Measurements from ENCODE around the gene TGFBR2. TPM values are rescaled to one million over a fixed set of nuclear protein-coding genes. Genes with fewer than 3 reads are reported as not detected.

Gene TGFBR2
- polyA plus RNA-seq, 4 donors: 6.0 to 77.5 (median 31.9) TPM

- no peaks in the 10 kb centered on the region for H3K27me3 ChIP-seq (ENCODE audit: control insufficient read depth in 3 of 3, insufficient read depth in 3 of 3, low read length in 3 of 3)
- H3K4me3 ChIP-seq (ENCODE audit: low read depth in 1 of 3, low read length in 3 of 3): no peak overlapping the region
- H3K9me3 ChIP-seq (ENCODE audit: control insufficient read depth in 2 of 2, insufficient read depth in 1 of 2, low read depth in 1 of 2, low read length in 1 of 2): no peaks in the 10 kb centered on the region
- 78 to 93% (median 83%) methylated on average over 4 of the region's 4 CpGs for WGBS, 3 donors
- H3K36me3 ChIP-seq (ENCODE audit: control insufficient read depth in 3 of 3, insufficient read depth in 2 of 3, low read depth in 1 of 3, low read length in 3 of 3): peaks cover 19 to 43% (median 23%) of the 10 kb centered on the region in 3 donors
- peaks cover 0 to 2% (median 0%) of the 10 kb centered on the region in 3 donors for H3K4me1 ChIP-seq (ENCODE audit: control insufficient read depth in 3 of 3, insufficient read depth in 2 of 3, low read depth in 1 of 3, low read length in 2 of 3)
- no peak overlapping the region for H3K27ac ChIP-seq (ENCODE audit: low read depth in 1 of 3, low read length in 2 of 3)
- DNase-seq (no peak), FAIRE-seq (no peak)
Measured at GRCh38 chr3:30676424-30677346, 70.3 kb downstream of the TGFBR2 start.

- no peak overlapping the region for H3K4me3 ChIP-seq (ENCODE audit: low read depth in 1 of 3, low read length in 3 of 3)
- H3K27me3 ChIP-seq (ENCODE audit: control insufficient read depth in 3 of 3, insufficient read depth in 3 of 3, low read length in 3 of 3): no peaks in the 10 kb centered on the region
- FAIRE-seq (no peak), DNase-seq (no peak)
- H3K9me3 ChIP-seq (ENCODE audit: control insufficient read depth in 2 of 2, insufficient read depth in 1 of 2, low read depth in 1 of 2, low read length in 1 of 2): no peaks in the 10 kb centered on the region
- peaks cover 0 to 1% (median 0%) of the 10 kb centered on the region in 3 donors for H3K4me1 ChIP-seq (ENCODE audit: control insufficient read depth in 3 of 3, insufficient read depth in 2 of 3, low read depth in 1 of 3, low read length in 2 of 3)
- peaks cover 17 to 40% (median 23%) of the 10 kb centered on the region in 3 donors for H3K36me3 ChIP-seq (ENCODE audit: control insufficient read depth in 3 of 3, insufficient read depth in 2 of 3, low read depth in 1 of 3, low read length in 3 of 3)
- WGBS, 3 donors: 82 to 93% (median 92%) methylated on average over 8 of the region's 8 CpGs
- H3K27ac ChIP-seq (ENCODE audit: low read depth in 1 of 3, low read length in 2 of 3): no peak overlapping the region
Measured at GRCh38 chr3:30677347-30677685, 70.9 kb downstream of the TGFBR2 start.

- Histone ChIP-seq H3K27me3 (ENCODE audit: control insufficient read depth in 3 of 3, insufficient read depth in 3 of 3, low read length in 3 of 3) (no peaks in the 10 kb centered on the region), H3K4me3 (ENCODE audit: low read depth in 1 of 3, low read length in 3 of 3) (no peak overlapping the region), H3K36me3 (ENCODE audit: control insufficient read depth in 3 of 3, insufficient read depth in 2 of 3, low read depth in 1 of 3, low read length in 3 of 3) (peaks cover 13 to 37% (median 18%) of the 10 kb centered on the region in 3 donors), H3K9me3 (ENCODE audit: control insufficient read depth in 2 of 2, insufficient read depth in 1 of 2, low read depth in 1 of 2, low read length in 1 of 2) (no peaks in the 10 kb centered on the region), H3K4me1 (ENCODE audit: control insufficient read depth in 3 of 3, insufficient read depth in 2 of 3, low read depth in 1 of 3, low read length in 2 of 3) (peaks cover 0 to 4% (median 3%) of the 10 kb centered on the region in 3 donors), H3K27ac (ENCODE audit: low read depth in 1 of 3, low read length in 2 of 3) (no peak overlapping the region)
- FAIRE-seq: no peak
- DNase-seq: no peak
Measured at GRCh38 chr3:30679045-30679444, 72.6 kb downstream of the TGFBR2 start.

GRCh38 chr3:30680789-30681648 is 74.6 kb downstream of the TGFBR2 start:
- Histone ChIP-seq H3K9me3 (ENCODE audit: control insufficient read depth in 2 of 2, insufficient read depth in 1 of 2, low read depth in 1 of 2, low read length in 1 of 2) (no peaks in the 10 kb centered on the region), H3K27me3 (ENCODE audit: control insufficient read depth in 3 of 3, insufficient read depth in 3 of 3, low read length in 3 of 3) (no peaks in the 10 kb centered on the region), H3K4me1 (ENCODE audit: control insufficient read depth in 3 of 3, insufficient read depth in 2 of 3, low read depth in 1 of 3, low read length in 2 of 3) (peaks cover 0 to 4% (median 3%) of the 10 kb centered on the region in 3 donors), H3K4me3 (ENCODE audit: low read depth in 1 of 3, low read length in 3 of 3) (no peak overlapping the region), H3K27ac (ENCODE audit: low read depth in 1 of 3, low read length in 2 of 3) (peak overlapping the region in 2 of 3 donors; percentile 50 to 69), H3K36me3 (ENCODE audit: control insufficient read depth in 3 of 3, insufficient read depth in 2 of 3, low read depth in 1 of 3, low read length in 3 of 3) (peaks cover 5 to 34% (median 15%) of the 10 kb centered on the region in 3 donors)
- FAIRE-seq (no peak), DNase-seq (no peak)
- 66 to 91% (median 85%) methylated on average over 18 of the region's 18 CpGs for WGBS, 3 donors

GRCh38 chr3:30681649-30682211 is 75.3 kb downstream of the TGFBR2 start:
- H3K36me3 ChIP-seq (ENCODE audit: control insufficient read depth in 3 of 3, insufficient read depth in 2 of 3, low read depth in 1 of 3, low read length in 3 of 3): peaks cover 3 to 31% (median 12%) of the 10 kb centered on the region in 3 donors
- H3K9me3 ChIP-seq (ENCODE audit: control insufficient read depth in 2 of 2, insufficient read depth in 1 of 2, low read depth in 1 of 2, low read length in 1 of 2): no peaks in the 10 kb centered on the region
- no peaks in the 10 kb centered on the region for H3K27me3 ChIP-seq (ENCODE audit: control insufficient read depth in 3 of 3, insufficient read depth in 3 of 3, low read length in 3 of 3)
- WGBS, 3 donors: 43 to 75% (median 71%) methylated on average over 6 of the region's 6 CpGs
- peaks cover 0 to 4% (median 3%) of the 10 kb centered on the region in 3 donors for H3K4me1 ChIP-seq (ENCODE audit: control insufficient read depth in 3 of 3, insufficient read depth in 2 of 3, low read depth in 1 of 3, low read length in 2 of 3)
- H3K27ac ChIP-seq (ENCODE audit: low read depth in 1 of 3, low read length in 2 of 3): peak overlapping the region in 2 of 3 donors; percentile 50 to 69
- FAIRE-seq: no peak
- no peak for DNase-seq
- H3K4me3 ChIP-seq (ENCODE audit: low read depth in 1 of 3, low read length in 3 of 3): no peak overlapping the region

GRCh38 chr3:30682434-30683155 is 76.2 kb downstream of the TGFBR2 start:
- Histone ChIP-seq H3K4me3 (ENCODE audit: low read depth in 1 of 3, low read length in 3 of 3) (no peak overlapping the region), H3K27me3 (ENCODE audit: control insufficient read depth in 3 of 3, insufficient read depth in 3 of 3, low read length in 3 of 3) (no peaks in the 10 kb centered on the region), H3K27ac (ENCODE audit: low read depth in 1 of 3, low read length in 2 of 3) (peak overlapping the region in 1 of 3 donors; percentile 15), H3K9me3 (ENCODE audit: control insufficient read depth in 2 of 2, insufficient read depth in 1 of 2, low read depth in 1 of 2, low read length in 1 of 2) (no peaks in the 10 kb centered on the region), H3K4me1 (ENCODE audit: control insufficient read depth in 3 of 3, insufficient read depth in 2 of 3, low read depth in 1 of 3, low read length in 2 of 3) (peaks cover 0 to 4% (median 3%) of the 10 kb centered on the region in 3 donors), H3K36me3 (ENCODE audit: control insufficient read depth in 3 of 3, insufficient read depth in 2 of 3, low read depth in 1 of 3, low read length in 3 of 3) (peaks cover 3 to 28% (median 12%) of the 10 kb centered on the region in 3 donors)
- no peak for FAIRE-seq
- 61 to 89% (median 73%) methylated on average over 1 of the region's 1 CpG for WGBS, 3 donors
- no peak for DNase-seq

GRCh38 chr3:30683769-30684168 is 77.4 kb downstream of the TGFBR2 start:
- no peak for DNase-seq
- WGBS, 3 donors: 84 to 92% (median 85%) methylated on average over 3 of the region's 3 CpGs
- Histone ChIP-seq H3K9me3 (ENCODE audit: control insufficient read depth in 2 of 2, insufficient read depth in 1 of 2, low read depth in 1 of 2, low read length in 1 of 2) (no peaks in the 10 kb centered on the region), H3K27ac (ENCODE audit: low read depth in 1 of 3, low read length in 2 of 3) (no peak overlapping the region), H3K36me3 (ENCODE audit: control insufficient read depth in 3 of 3, insufficient read depth in 2 of 3, low read depth in 1 of 3, low read length in 3 of 3) (peaks cover 3 to 26% (median 11%) of the 10 kb centered on the region in 3 donors), H3K27me3 (ENCODE audit: control insufficient read depth in 3 of 3, insufficient read depth in 3 of 3, low read length in 3 of 3) (no peaks in the 10 kb centered on the region), H3K4me1 (ENCODE audit: control insufficient read depth in 3 of 3, insufficient read depth in 2 of 3, low read depth in 1 of 3, low read length in 2 of 3) (peaks cover 4 to 14% (median 10%) of the 10 kb centered on the region in 3 donors), H3K4me3 (ENCODE audit: low read depth in 1 of 3, low read length in 3 of 3) (no peak overlapping the region)
- FAIRE-seq: no peak

Measured in small intestine (tissue), 7 donors.